ENCODE data around the gene MRPL23. TPM values are rescaled to one million over a fixed set of nuclear protein-coding genes. Genes with fewer than 3 reads are reported as not detected.

MRPL23 gene
- total RNA-seq, 1 experiment from 2014 or later, result 109 TPM

GRCh38 chr11:1942558-1943260, 4.4 kb upstream of the MRPL23 start:
- Mint-ChIP-seq H3K4me1 (ENCODE audit: low read depth, unreplicated experiment) (peaks cover 9% of the 10 kb centered on the region), H3K27me3 (ENCODE audit: unreplicated experiment) (peaks cover 25% of the 10 kb centered on the region), H3K36me3 (ENCODE audit: insufficient read depth, unreplicated experiment) (peaks cover 5% of the 10 kb centered on the region), H3K9me3 (ENCODE audit: low read depth, unreplicated experiment) (no peaks in the 10 kb centered on the region), H3K27ac (ENCODE audit: unreplicated experiment) (no peak overlapping the region), H3K4me3 (ENCODE audit: low read depth, unreplicated experiment) (no peak overlapping the region)
- no peak for TF ChIP-seq CTCF (IDR thresholded peaks at IDR 0.05; ENCODE audit: unreplicated experiment)
- CTCF ChIA-PET, result no interaction called here
- no peak for DNase-seq
- no TSS peak for BruUV-seq (replicated peaks)
- intact Hi-C loops (cut with micrococcal nuclease; ENCODE audit: unreplicated experiment), result no loop called here

- H3K4me1 Mint-ChIP-seq (ENCODE audit: low read depth, unreplicated experiment), result peaks cover 9% of the 10 kb centered on the region
- intact Hi-C loops (cut with micrococcal nuclease; ENCODE audit: unreplicated experiment), result no loop called here
- no peak overlapping the region for H3K27ac Mint-ChIP-seq (ENCODE audit: unreplicated experiment)
- no peak for TF ChIP-seq CTCF (IDR thresholded peaks at IDR 0.05; ENCODE audit: unreplicated experiment)
- no peak overlapping the region for H3K4me3 Mint-ChIP-seq (ENCODE audit: low read depth, unreplicated experiment)
- DNase-seq, result no peak
- H3K27me3 Mint-ChIP-seq (ENCODE audit: unreplicated experiment), result peaks cover 21% of the 10 kb centered on the region
- CTCF ChIA-PET, result no interaction called here
- no TSS peak for BruUV-seq (replicated peaks)
- peaks cover 5% of the 10 kb centered on the region for H3K36me3 Mint-ChIP-seq (ENCODE audit: insufficient read depth, unreplicated experiment)
- no peaks in the 10 kb centered on the region for H3K9me3 Mint-ChIP-seq (ENCODE audit: low read depth, unreplicated experiment)
These were observed 3.6 kb upstream of the MRPL23 start for GRCh38 chr11:1943576-1943975.

DNA sequence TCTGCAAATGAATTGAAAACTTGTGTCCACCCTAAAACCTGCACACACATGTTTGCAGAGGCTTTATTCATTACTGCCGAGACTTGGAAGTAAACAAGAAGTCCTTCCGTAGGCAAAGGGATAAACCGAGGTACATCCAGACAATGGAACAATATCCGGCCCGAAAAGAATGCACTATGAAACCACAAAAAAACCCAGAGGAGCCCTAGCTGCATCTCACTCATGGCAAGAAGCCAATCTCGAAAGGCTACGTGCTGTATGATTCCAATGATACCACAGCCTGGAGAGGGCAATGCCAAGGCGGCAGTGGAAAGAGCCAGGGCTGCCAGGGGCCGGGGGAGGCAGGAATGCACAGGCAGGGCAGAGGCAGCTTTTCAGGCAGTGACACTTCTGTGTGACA, 3.2 kb upstream of the MRPL23 start:
- CTCF ChIA-PET, result no interaction called here
- Mint-ChIP-seq H3K27me3 (ENCODE audit: unreplicated experiment) (peaks cover 17% of the 10 kb centered on the region), H3K4me3 (ENCODE audit: low read depth, unreplicated experiment) (no peak overlapping the region), H3K4me1 (ENCODE audit: low read depth, unreplicated experiment) (peaks cover 9% of the 10 kb centered on the region), H3K36me3 (ENCODE audit: insufficient read depth, unreplicated experiment) (peaks cover 5% of the 10 kb centered on the region), H3K9me3 (ENCODE audit: low read depth, unreplicated experiment) (no peaks in the 10 kb centered on the region), H3K27ac (ENCODE audit: unreplicated experiment) (no peak overlapping the region)
- DNase-seq, result no peak
- no peak for TF ChIP-seq CTCF (IDR thresholded peaks at IDR 0.05; ENCODE audit: unreplicated experiment)
- intact Hi-C loops (cut with micrococcal nuclease; ENCODE audit: unreplicated experiment), result no loop called here
- no TSS peak for BruUV-seq (replicated peaks)

GRCh38 chr11:1947592-1948237, 583 bp downstream of the MRPL23 start:
- no peak for TF ChIP-seq CTCF (IDR thresholded peaks at IDR 0.05; ENCODE audit: unreplicated experiment)
- DNase-seq, result no peak
- Mint-ChIP-seq H3K36me3 (ENCODE audit: insufficient read depth, unreplicated experiment) (peaks cover 5% of the 10 kb centered on the region), H3K27ac (ENCODE audit: unreplicated experiment) (no peak overlapping the region), H3K9me3 (ENCODE audit: low read depth, unreplicated experiment) (no peaks in the 10 kb centered on the region), H3K4me1 (ENCODE audit: low read depth, unreplicated experiment) (peaks cover 9% of the 10 kb centered on the region), H3K27me3 (ENCODE audit: unreplicated experiment) (no peaks in the 10 kb centered on the region), H3K4me3 (ENCODE audit: low read depth, unreplicated experiment) (no peak overlapping the region)
- intact Hi-C loops (cut with micrococcal nuclease; ENCODE audit: unreplicated experiment), result no loop called here
- CTCF ChIA-PET, result interaction anchor here (0.5 to 2.3 kb wide), 4 partner anchors 65 to 254 kb away, joined by 3 to 15 read pairs (median 5); no protein-coding TSS in a partner anchor
- no TSS peak for BruUV-seq (replicated peaks)
